GM12878 (cell line): Measurements from ENCODE around the gene ACTR1A.

ENCODE experiments used
- BCL11A ChIP-seq: IDR thresholded peaks from 2 replicates; pipeline ENCODE4 v1.6.1; 2011; ENCODE audit warnings: low read depth, low read length
- CTCF ChIP-seq, 3 experiments: IDR thresholded peaks in 2 of 3; conservative IDR thresholded peaks in 1 of 3; 2 replicates each; pipeline ENCODE4 v1.5.1; 2011; ENCODE audit warnings: low read depth in 3 of 3, low read length in 3 of 3, mild to moderate bottlenecking in 3 of 3, control low read depth in 2 of 3, moderate library complexity in 2 of 3, inconsistent platforms in 1 of 3, mixed read lengths in 1 of 3; ENCODE audit not compliant: control insufficient read depth in 2 of 3, insufficient read depth in 1 of 3; ENCODE audit errors: extremely low read depth in 1 of 3
- JUND ChIP-seq: IDR thresholded peaks from 2 replicates; pipeline ENCODE4 v1.6.1; 2012; ENCODE audit warnings: low read depth, mild to moderate bottlenecking, low read length, improper control_type of control experiment, moderate library complexity
- POLR2AphosphoS2 ChIP-seq: IDR thresholded peaks from 2 replicates; pipeline ENCODE4 v1.6.1; 2011; ENCODE audit warnings: low read depth, mild to moderate bottlenecking, low read length, improper control_type of control experiment, moderate library complexity
- TF ChIP-seq, protein P1 (sequence below): IDR thresholded peaks from 2 replicates; pipeline ENCODE4 v1.6.1; 2012; ENCODE audit warnings: low read depth, low read length, improper control_type of control experiment
- TF ChIP-seq, protein P2 (sequence below): fragments of 450-650 bp; IDR thresholded peaks from 2 replicates; pipeline ENCODE4 v1.6.1; 2018; ENCODE audit warnings: borderline replicate concordance, mild to moderate bottlenecking; ENCODE audit not compliant: partially characterized antibody

- TF ChIP-seq CTCF (IDR thresholded peaks at IDR 0.05 in 2 of 3, conservative IDR thresholded peaks at IDR 0.05 in 1 of 3; ENCODE audit: control insufficient read depth in 2 of 3, extremely low read depth in 1 of 3, insufficient read depth in 1 of 3, low read depth in 3 of 3, low read length in 3 of 3) (no peak), BCL11A (no peak), JUND (no peak), POLR2AphosphoS2 (no peak)
- TF ChIP-seq, protein P1, sequence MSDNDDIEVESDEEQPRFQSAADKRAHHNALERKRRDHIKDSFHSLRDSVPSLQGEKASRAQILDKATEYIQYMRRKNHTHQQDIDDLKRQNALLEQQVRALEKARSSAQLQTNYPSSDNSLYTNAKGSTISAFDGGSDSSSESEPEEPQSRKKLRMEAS: no peak
- TF ChIP-seq, protein P2, sequence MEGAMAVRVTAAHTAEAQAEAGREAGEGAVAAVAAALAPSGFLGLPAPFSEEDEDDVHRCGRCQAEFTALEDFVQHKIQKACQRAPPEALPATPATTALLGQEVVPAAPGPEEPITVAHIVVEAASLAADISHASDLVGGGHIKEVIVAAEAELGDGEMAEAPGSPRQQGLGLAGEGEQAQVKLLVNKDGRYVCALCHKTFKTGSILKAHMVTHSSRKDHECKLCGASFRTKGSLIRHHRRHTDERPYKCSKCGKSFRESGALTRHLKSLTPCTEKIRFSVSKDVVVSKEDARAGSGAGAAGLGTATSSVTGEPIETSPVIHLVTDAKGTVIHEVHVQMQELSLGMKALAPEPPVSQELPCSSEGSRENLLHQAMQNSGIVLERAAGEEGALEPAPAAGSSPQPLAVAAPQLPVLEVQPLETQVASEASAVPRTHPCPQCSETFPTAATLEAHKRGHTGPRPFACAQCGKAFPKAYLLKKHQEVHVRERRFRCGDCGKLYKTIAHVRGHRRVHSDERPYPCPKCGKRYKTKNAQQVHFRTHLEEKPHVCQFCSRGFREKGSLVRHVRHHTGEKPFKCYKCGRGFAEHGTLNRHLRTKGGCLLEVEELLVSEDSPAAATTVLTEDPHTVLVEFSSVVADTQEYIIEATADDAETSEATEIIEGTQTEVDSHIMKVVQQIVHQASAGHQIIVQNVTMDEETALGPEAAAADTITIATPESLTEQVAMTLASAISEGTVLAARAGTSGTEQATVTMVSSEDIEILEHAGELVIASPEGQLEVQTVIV: no peak
Observed at GRCh38 chr10:102455893-102456471, 46.5 kb downstream of the ACTR1A start.
